IMR-90 (cell line): ENCODE measurements around the gene MFAP1. TPM values are rescaled to one million over a fixed set of nuclear protein-coding genes. Genes with fewer than 3 reads are reported as not detected.

Experiments
- ATAC-seq: fragments of 200-7000 bp; cut with Tn5 transposase; 2 replicates; pipeline ENCODE4 v1.9.1; 2020; ENCODE audit warnings: low read depth, mild to moderate bottlenecking, moderate library complexity
- BruUV-seq: library from RNA; stranded (reverse); fragments of 400-500 nt; replicated peaks from 2 replicates; lab custom pipeline; 2021; lab: Mats Ljungman, UMichigan
- CTCF ChIA-PET: fragments of 300-600 bp; formaldehyde crosslinking; extraction: SDS; loops from one replicate; lab custom pipeline; 2021; ENCODE audit warnings: antibody characterized with exemption; lab: Yijun Ruan, JAX
- POLR2A ChIA-PET: fragments of 300-600 bp; sonication (Branson Sonifier 250); formaldehyde crosslinking; loops from one replicate; lab custom pipeline; 2022; ENCODE audit warnings: antibody characterized with exemption; ENCODE audit not compliant: unreplicated experiment; lab: Charles Lee
- DNase-seq: peaks from one replicate; pipeline ENCODE4 v3.0.0; 2013
- H2AFZ ChIP-seq: replicated peaks from 2 replicates; pipeline ENCODE3; 2013; ENCODE audit warnings: low read length, mild to moderate bottlenecking; ENCODE audit not compliant: poor library complexity
- H2AK5ac ChIP-seq: 2 replicates; pipeline ENCODE4 v1.6.1; 2013; ENCODE audit warnings: low read depth, low read length, inconsistent platforms
- H2AK9ac ChIP-seq: replicated peaks from 2 replicates; pipeline ENCODE3; 2013; ENCODE audit warnings: mild to moderate bottlenecking, low read depth, low read length, moderate library complexity; ENCODE audit not compliant: poor library complexity
- H2BK120ac ChIP-seq: 2 replicates; pipeline ENCODE4 v1.6.1; 2013; ENCODE audit warnings: low read depth, low read length, inconsistent platforms
- H2BK15ac ChIP-seq: 3 replicates; pipeline ENCODE4 v1.6.1; 2013; ENCODE audit warnings: low read depth, low read length, inconsistent platforms
- H2BK20ac ChIP-seq: 2 replicates; pipeline ENCODE4 v1.6.1; 2013; ENCODE audit warnings: low read depth, mild to moderate bottlenecking, inconsistent platforms, low read length, moderate library complexity
- H2BK5ac ChIP-seq: 2 replicates; pipeline ENCODE4 v1.6.1; 2013; ENCODE audit warnings: mild to moderate bottlenecking, low read depth, low read length, inconsistent platforms; ENCODE audit not compliant: poor library complexity, severe bottlenecking
- H3K14ac ChIP-seq: replicated peaks from 2 replicates; pipeline ENCODE4 v1.6.1; 2013; ENCODE audit warnings: low read depth, low read length, inconsistent platforms
- H3K18ac ChIP-seq: 2 replicates; pipeline ENCODE4 v1.6.1; 2013; ENCODE audit warnings: low read depth, low read length, control low read depth
- H3K23ac ChIP-seq: 2 replicates; pipeline ENCODE4 v1.6.1; 2013; ENCODE audit warnings: low read depth, low read length, inconsistent platforms
- H3K27ac ChIP-seq: 2 replicates; pipeline ENCODE4 v1.5.1; 2013; ENCODE audit warnings: mild to moderate bottlenecking, control low read depth, low read length; ENCODE audit not compliant: insufficient read depth
- H3K27me3 ChIP-seq: 2 replicates; pipeline ENCODE4 v1.6.1; 2013; ENCODE audit warnings: low read length; ENCODE audit not compliant: control insufficient read depth, insufficient read depth
- H3K36me3 ChIP-seq: 2 replicates; pipeline ENCODE4 v1.6.1; 2013; ENCODE audit warnings: low read length, mixed read lengths; ENCODE audit not compliant: control insufficient read depth, insufficient read depth
- H3K4ac ChIP-seq: 2 replicates; pipeline ENCODE4 v1.6.1; 2013; ENCODE audit warnings: low read depth, low read length, inconsistent platforms
- H3K4me1 ChIP-seq: 2 replicates; pipeline ENCODE4 v1.6.1; 2013; ENCODE audit warnings: low read length, mixed read lengths; ENCODE audit not compliant: control insufficient read depth, insufficient read depth
- H3K4me2 ChIP-seq: 2 replicates; pipeline ENCODE4 v1.6.1; 2013; ENCODE audit warnings: low read depth, mild to moderate bottlenecking, control low read depth, low read length, moderate library complexity
- H3K4me3 ChIP-seq: 2 replicates; pipeline ENCODE4 v1.5.1; 2013; ENCODE audit warnings: low read depth, mild to moderate bottlenecking, control low read depth, low read length, moderate library complexity; ENCODE audit not compliant: insufficient read depth
- H3K56ac ChIP-seq: 2 replicates; pipeline ENCODE4 v1.6.1; 2013; ENCODE audit warnings: low read length, inconsistent platforms; ENCODE audit not compliant: insufficient read depth; ENCODE audit errors: extremely low read depth
- H3K79me1 ChIP-seq, 2 experiments: 2 replicates each; pipeline ENCODE4 v1.6.1; 2013; ENCODE audit warnings: low read length in 2 of 2, inconsistent platforms in 1 of 2, low read depth in 1 of 2
- H3K9ac ChIP-seq: 2 replicates; pipeline ENCODE4 v1.6.1; 2013; ENCODE audit warnings: low read depth, low read length, control low read depth
- H3K9me1 ChIP-seq: 2 replicates; pipeline ENCODE4 v1.6.1; 2013; ENCODE audit warnings: low read length, inconsistent platforms; ENCODE audit not compliant: insufficient read depth
- H3K9me3 ChIP-seq: 2 replicates; pipeline ENCODE4 v1.6.1; 2013; ENCODE audit warnings: low read length; ENCODE audit not compliant: control insufficient read depth, insufficient read depth
- H4K20me1 ChIP-seq: 2 replicates; pipeline ENCODE4 v1.6.1; 2013; ENCODE audit warnings: low read length, inconsistent platforms; ENCODE audit not compliant: insufficient read depth
- H4K5ac ChIP-seq: 2 replicates; pipeline ENCODE4 v1.6.1; 2013; ENCODE audit warnings: mild to moderate bottlenecking, low read depth, low read length, control low read depth
- H4K8ac ChIP-seq, 2 experiments: 2 replicates each; pipeline ENCODE4 v1.6.1; 2013; ENCODE audit warnings: low read depth in 2 of 2, low read length in 2 of 2, control low read depth in 1 of 2, inconsistent platforms in 1 of 2
- H4K91ac ChIP-seq: 2 replicates; pipeline ENCODE4 v1.6.1; 2013; ENCODE audit warnings: low read depth, low read length, inconsistent platforms; ENCODE audit not compliant: insufficient read depth
- BHLHE40 ChIP-seq: fragments of 150-350 bp; IDR thresholded peaks from 2 replicates; pipeline ENCODE4 v1.6.1; 2016; ENCODE audit warnings: mild to moderate bottlenecking, low read depth, low read length
- CEBPB ChIP-seq: IDR thresholded peaks from 2 replicates; pipeline ENCODE4 v1.6.1; 2012; ENCODE audit warnings: low read depth, low read length, improper control_type of control experiment
- ELK1 ChIP-seq: fragments of 150-350 bp; IDR thresholded peaks from 2 replicates; pipeline ENCODE4 v1.6.1; 2016; ENCODE audit warnings: low read depth, mild to moderate bottlenecking, low read length, moderate library complexity, borderline replicate concordance
- MAZ ChIP-seq: IDR thresholded peaks from 2 replicates; pipeline ENCODE4 v1.6.1; 2012; ENCODE audit warnings: low read depth, mild to moderate bottlenecking, low read length, improper control_type of control experiment, moderate library complexity, borderline replicate concordance
- MXI1 ChIP-seq: IDR thresholded peaks from 2 replicates; pipeline ENCODE4 v1.6.1; 2012; ENCODE audit warnings: low read depth, mild to moderate bottlenecking, low read length, moderate library complexity, borderline replicate concordance
- POLR2A ChIP-seq: IDR thresholded peaks from 2 replicates; pipeline ENCODE4 v1.6.1; 2012; ENCODE audit warnings: mild to moderate bottlenecking, low read depth, low read length
- RFX5 ChIP-seq: IDR thresholded peaks from 2 replicates; pipeline ENCODE4 v1.8.0; 2012; ENCODE audit warnings: low read depth, mild to moderate bottlenecking, low read length, moderate library complexity
- SMC3 ChIP-seq: fragments of 150-350 bp; IDR thresholded peaks from 2 replicates; pipeline ENCODE4 v1.6.1; 2016; ENCODE audit warnings: low read depth, mild to moderate bottlenecking, antibody characterized with exemption, low read length, moderate library complexity
- USF2 ChIP-seq: fragments of 150-350 bp; IDR thresholded peaks from 2 replicates; pipeline ENCODE4 v1.6.1; 2017; ENCODE audit warnings: mild to moderate bottlenecking, antibody characterized with exemption, low read length, low read depth
- WGBS, 2 experiments: methylation state at CpG; one replicate each; pipeline versions ENCODE4 v1.1.5 to v1.1.7; 2013; ENCODE audit warnings: missing lambda C conversion rate in 2 of 2; ENCODE audit not compliant: insufficient read length in 1 of 2; ENCODE audit errors: extremely low coverage in 2 of 2; 5-methylcytosine and 5-hydroxymethylcytosine counted together
- dilution Hi-C: fragments of 300-500 bp; cut with HindIII; formaldehyde crosslinking; loops from one replicate; pipeline ENCODE4 v1.14.3; 2018; ENCODE audit warnings: low sequenced_read_pairs; ENCODE audit not compliant: unreplicated experiment
- in situ Hi-C: fragments of 300-500 bp; cut with MboI; formaldehyde crosslinking; loops from 3 replicates; pipeline ENCODE4 v1.14.3; 2019; ENCODE audit warnings: low sequenced_read_pairs, inconsistent platforms, mixed read lengths
- intact Hi-C: fragments of 100-400 bp; cut with micrococcal nuclease; formaldehyde crosslinking; loops from 2 replicates; pipeline ENCODE4 v1.10.0; 2022
- polyA plus RNA-seq, 3 experiments: library from polyadenylated mRNA; depleted of rRNA; stranded (reverse); fragments of >200 nt; gene quantifications; 2 replicates each; pipeline ENCODE4 v1.2.3, GENCODE V29; 2012; ENCODE audit warnings: low replicate concordance in 1 of 3
- total RNA-seq: library from RNA; depleted of rRNA; stranded (reverse); fragments of >200 nt; gene quantifications from 2 replicates; pipeline ENCODE4 v1.2.3, GENCODE V29; 2012

Gene MFAP1
- total and polyA plus RNA-seq, 2 of the 4 experiments (the other 2 are of a cell fraction): 21.6 to 28.5 TPM

- Histone ChIP-seq H3K56ac (0 out of 2 replicates have a peak overlapping the region, but pooled peaks have one; percentile 12), H3K4me3 (peak overlapping the region; percentile 24; the same call in 1 of the 2 replicates), H4K5ac (peak overlapping the region; percentile 9), H2BK15ac (no peak overlapping the region), H3K14ac (peak overlapping the region; percentile 27), H2AK5ac (no peak overlapping the region), H3K9me3 (no peaks in the 10 kb centered on the region), H3K27ac (0 out of 2 replicates have a peak overlapping the region, but pooled peaks have one; percentile 8), H3K79me1 (peaks cover 6 to 53% of the 10 kb centered on the region in 2 experiments; a peak in 3 of 4 replicates), H3K4me1 (peaks cover 2% of the 10 kb centered on the region; the same call in 1 of the 2 replicates), H4K91ac (no peak overlapping the region), H2AK9ac (no peak overlapping the region), H4K8ac (peak overlapping the region in 1 of 2 experiments; percentile 55; a peak in 2 of 4 replicates), H4K20me1 (no peaks in the 10 kb centered on the region), H3K4me2 (peak overlapping the region; percentile 92), H2BK120ac (no peak overlapping the region), H3K4ac (peak overlapping the region; percentile 6; the same call in 1 of the 2 replicates), H3K9me1 (peaks cover 5% of the 10 kb centered on the region; the same call in 1 of the 2 replicates), H3K9ac (peak overlapping the region; percentile 39; the same call in 1 of the 2 replicates), H3K23ac (peak overlapping the region; percentile 73), H2BK20ac (peak overlapping the region; percentile 10; the same call in 1 of the 2 replicates), H2AFZ (peak overlapping the region; percentile 38), H3K27me3 (no peaks in the 10 kb centered on the region), H3K36me3 (no peaks in the 10 kb centered on the region), H3K18ac (peak overlapping the region; percentile 55; the same call in 1 of the 2 replicates), H2BK5ac (no peak overlapping the region)
- no TSS peak for BruUV-seq
- dilution Hi-C loops (no loop called here), intact Hi-C loops (no loop called here), in situ Hi-C loops (no loop called here)
- no peak for ATAC-seq
- DNase-seq: peak; percentile 19
- POLR2A ChIA-PET: no interaction called here
- WGBS, 2 experiments: no CpG with 5 or more reads among the region's 6 CpGs
- no peak for TF ChIP-seq MAZ
- no peak for TF ChIP-seq RFX5
- TF ChIP-seq MXI1: no peak
- TF ChIP-seq POLR2A: no peak
- TF ChIP-seq ELK1: no peak
- no peak for TF ChIP-seq SMC3
- TF ChIP-seq CEBPB: no peak
- no peak for TF ChIP-seq USF2
- TF ChIP-seq BHLHE40: no peak
- CTCF ChIA-PET: no interaction called here
Observed at GRCh38 chr15:43828061-43828657, 3.7 kb upstream of the MFAP1 start.
